ENCODE measurements around the gene RANBP10. TPM values are rescaled to one million over a fixed set of nuclear protein-coding genes. Genes with fewer than 3 reads are reported as not detected.

Gene RANBP10
- total and polyA plus RNA-seq, 2 of the 13 experiments (the other 11 are each of a cell fraction or from before 2014, with no cell fraction given) = 9.2 to 22.7 TPM

DNA sequence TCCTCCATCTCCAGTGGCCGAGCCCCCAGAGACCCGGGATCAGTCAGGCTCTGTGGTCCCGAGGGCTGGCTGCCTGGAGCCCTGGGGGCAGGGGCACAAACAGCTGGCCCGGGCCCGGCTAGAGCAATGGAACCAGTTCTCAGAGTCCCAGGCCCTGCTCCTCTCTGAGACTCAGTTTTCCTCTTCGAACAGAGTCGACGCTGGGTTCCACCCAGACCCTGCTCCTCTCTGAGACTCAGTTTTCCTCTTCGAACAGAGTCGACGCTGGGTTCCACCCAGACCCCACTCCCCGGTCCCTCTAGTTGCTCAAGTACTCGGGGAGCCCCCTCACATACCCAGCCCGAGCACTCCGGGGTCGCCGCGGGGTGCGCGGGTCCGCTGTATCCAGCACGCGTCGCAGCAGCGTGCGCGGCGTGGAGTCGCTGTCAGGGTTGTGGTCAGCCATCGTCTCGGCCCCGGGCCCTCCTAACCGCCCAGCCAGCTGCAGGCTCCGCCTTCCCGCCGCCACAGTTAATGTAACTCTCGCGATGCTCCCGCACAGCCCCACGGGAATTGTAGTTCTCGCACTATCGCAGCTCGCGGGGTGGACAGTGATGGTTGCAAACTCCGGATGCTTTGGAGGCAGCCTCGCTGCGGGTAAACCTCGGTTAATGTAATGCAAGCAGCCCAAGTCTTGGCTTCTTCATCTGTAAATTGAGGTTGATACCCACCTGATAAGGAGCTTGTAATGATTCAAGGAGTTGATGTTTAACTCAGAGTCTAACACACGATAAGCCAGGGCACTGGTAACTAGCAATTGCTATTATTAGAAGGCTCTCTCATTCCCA, 27.3 kb upstream of the RANBP10 start (continued):
- TF ChIP-seq ARID2 (CRISPR knock-in tag; IDR thresholded peaks at IDR 0.05; ENCODE audit: borderline replicate concordance) (peak; percentile 98), CENPX (CRISPR knock-in tag; IDR thresholded peaks at IDR 0.05) (no peak), ZNF546 (CRISPR knock-in tag; conservative IDR thresholded peaks at IDR 0.05) (0 out of 2 replicates have a peak, but pooled peaks have one; percentile 53), MAF1 (CRISPR knock-in tag; IDR thresholded peaks at IDR 0.05; ENCODE audit: borderline replicate concordance) (peak; percentile 83; the same call in 1 of the 2 replicates), ZZZ3 (CRISPR knock-in tag; IDR thresholded peaks at IDR 0.05; ENCODE audit: borderline replicate concordance) (peak; percentile 64; the same call in 1 of the 2 replicates), ZNF343 (CRISPR knock-in tag; IDR thresholded peaks at IDR 0.05) (no peak; the same call in 1 of the 2 replicates), NR2C2 (CRISPR knock-in tag; IDR thresholded peaks at IDR 0.05; ENCODE audit: borderline replicate concordance) (peak; percentile 55; the same call in 1 of the 2 replicates), ATF7 (IDR thresholded peaks at IDR 0.05) (no peak), ATF7 (CRISPR knock-in tag; IDR thresholded peaks at IDR 0.05) (no peak), FOXK2 (IDR thresholded peaks at IDR 0.05) (no peak), ZNF773 (CRISPR knock-in tag; IDR thresholded peaks at IDR 0.05; ENCODE audit: borderline replicate concordance) (peak; percentile 75; the same call in 1 of the 2 replicates), HNRNPH1 (optimal IDR thresholded peaks at IDR 0.05; ENCODE audit: low read depth, low read length) (no peak), ARHGAP35 (CRISPR knock-in tag; IDR thresholded peaks at IDR 0.05; ENCODE audit: borderline replicate concordance) (peak; percentile 76; the same call in 1 of the 2 replicates), FLYWCH1 (CRISPR knock-in tag; IDR thresholded peaks at IDR 0.05) (no peak), NBN (conservative IDR thresholded peaks at IDR 0.05) (no peak), MED1 (CRISPR knock-in tag; IDR thresholded peaks at IDR 0.05) (peak; percentile 77), RBAK (CRISPR knock-in tag; IDR thresholded peaks at IDR 0.05) (0 out of 2 replicates have a peak, but pooled peaks have one; percentile 21), HDAC2 (CRISPR knock-in tag; IDR thresholded peaks at IDR 0.05) (peak; percentile 53), PHF20 (CRISPR knock-in tag; IDR thresholded peaks at IDR 0.05) (peak; percentile 85), AGO2 (optimal IDR thresholded peaks at IDR 0.05; ENCODE audit: low read depth, low read length) (peak; percentile 37), PBX2 (CRISPR knock-in tag; IDR thresholded peaks at IDR 0.05) (no peak), ZFP90 (CRISPR knock-in tag; IDR thresholded peaks at IDR 0.05; ENCODE audit: borderline replicate concordance) (peak; percentile 92), ZNF468 (CRISPR knock-in tag; IDR thresholded peaks at IDR 0.05) (no peak), ARID3A (IDR thresholded peaks at IDR 0.05; ENCODE audit: low read depth, low read length) (no peak)
- TF ChIP-seq, protein P1, sequence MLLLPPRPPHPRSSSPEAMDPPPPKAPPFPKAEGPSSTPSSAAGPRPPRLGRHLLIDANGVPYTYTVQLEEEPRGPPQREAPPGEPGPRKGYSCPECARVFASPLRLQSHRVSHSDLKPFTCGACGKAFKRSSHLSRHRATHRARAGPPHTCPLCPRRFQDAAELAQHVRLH (CRISPR knock-in tag; IDR thresholded peaks at IDR 0.05; ENCODE audit: borderline replicate concordance, low read depth) = peak; percentile 78; the same call in 1 of the 2 replicates
- TF ChIP-seq, protein P2, sequence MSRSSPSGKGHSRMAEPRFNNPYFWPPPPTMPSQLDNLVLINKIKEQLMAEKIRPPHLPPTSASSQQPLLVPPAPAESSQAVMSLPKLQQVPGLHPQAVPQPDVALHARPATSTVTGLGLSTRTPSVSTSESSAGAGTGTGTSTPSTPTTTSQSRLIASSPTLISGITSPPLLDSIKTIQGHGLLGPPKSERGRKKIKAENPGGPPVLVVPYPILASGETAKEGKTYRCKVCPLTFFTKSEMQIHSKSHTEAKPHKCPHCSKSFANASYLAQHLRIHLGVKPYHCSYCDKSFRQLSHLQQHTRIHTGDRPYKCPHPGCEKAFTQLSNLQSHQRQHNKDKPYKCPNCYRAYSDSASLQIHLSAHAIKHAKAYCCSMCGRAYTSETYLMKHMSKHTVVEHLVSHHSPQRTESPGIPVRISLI (CRISPR knock-in tag; IDR thresholded peaks at IDR 0.05; ENCODE audit: borderline replicate concordance) = peak; percentile 53; the same call in 1 of the 2 replicates

All from HepG2 (cell line).